K562 (cell line): ENCODE data around the gene CTNNA3.

Source experiments
- MTA1 ChIP-seq: fragments of 450-650 bp; IDR thresholded peaks from 2 replicates; pipeline ENCODE4 v1.6.1; 2017; ENCODE audit warnings: borderline replicate concordance
- NRF1 ChIP-seq, 2 experiments: fragments of 450-650 bp; IDR thresholded peaks in 1 of 2; conservative IDR thresholded peaks in 1 of 2; 2 replicates each; pipeline ENCODE4 v1.6.1; 2014; ENCODE audit warnings: mild to moderate bottlenecking in 2 of 2
- PHB2 ChIP-seq: fragments of 450-650 bp; IDR thresholded peaks from 2 replicates; pipeline ENCODE4 v1.6.1; 2017; ENCODE audit warnings: low read depth
- TF ChIP-seq, protein P1 (sequence below), 3 experiments: IDR thresholded peaks in 2 of 3; conservative IDR thresholded peaks in 1 of 3; 2 replicates each; pipeline ENCODE4 v1.5.1; 2011 to 2012; ENCODE audit warnings: low read length in 3 of 3, mild to moderate bottlenecking in 3 of 3, control low read depth in 2 of 3, improper control_type of control experiment in 1 of 3, inconsistent platforms in 1 of 3, low read depth in 1 of 3, mixed read lengths in 1 of 3, moderate library complexity in 1 of 3; ENCODE audit not compliant: insufficient read depth in 2 of 3

DNA sequence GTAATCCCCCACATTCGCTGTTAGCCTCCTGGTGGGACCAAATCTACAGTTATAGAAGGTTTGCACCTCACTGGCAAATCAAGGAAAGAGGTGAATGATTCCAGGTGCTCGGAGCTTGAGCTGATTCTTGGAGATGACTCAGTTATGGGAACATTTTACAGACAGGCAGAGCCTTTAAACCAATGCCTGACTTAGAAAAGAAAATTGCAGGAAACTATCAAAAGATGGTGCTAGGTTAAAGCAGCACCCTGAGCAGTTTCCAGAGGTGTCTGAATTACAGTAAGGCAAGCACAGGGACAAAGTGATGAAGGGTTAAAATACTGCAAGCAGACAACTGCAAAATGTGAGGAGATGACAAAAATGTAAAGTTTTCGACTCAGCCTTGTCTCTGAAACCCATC, 767.2 kb downstream of the CTNNA3 start:
- TF ChIP-seq MTA1, result no peak
- no peak for TF ChIP-seq PHB2
- TF ChIP-seq, protein P1, sequence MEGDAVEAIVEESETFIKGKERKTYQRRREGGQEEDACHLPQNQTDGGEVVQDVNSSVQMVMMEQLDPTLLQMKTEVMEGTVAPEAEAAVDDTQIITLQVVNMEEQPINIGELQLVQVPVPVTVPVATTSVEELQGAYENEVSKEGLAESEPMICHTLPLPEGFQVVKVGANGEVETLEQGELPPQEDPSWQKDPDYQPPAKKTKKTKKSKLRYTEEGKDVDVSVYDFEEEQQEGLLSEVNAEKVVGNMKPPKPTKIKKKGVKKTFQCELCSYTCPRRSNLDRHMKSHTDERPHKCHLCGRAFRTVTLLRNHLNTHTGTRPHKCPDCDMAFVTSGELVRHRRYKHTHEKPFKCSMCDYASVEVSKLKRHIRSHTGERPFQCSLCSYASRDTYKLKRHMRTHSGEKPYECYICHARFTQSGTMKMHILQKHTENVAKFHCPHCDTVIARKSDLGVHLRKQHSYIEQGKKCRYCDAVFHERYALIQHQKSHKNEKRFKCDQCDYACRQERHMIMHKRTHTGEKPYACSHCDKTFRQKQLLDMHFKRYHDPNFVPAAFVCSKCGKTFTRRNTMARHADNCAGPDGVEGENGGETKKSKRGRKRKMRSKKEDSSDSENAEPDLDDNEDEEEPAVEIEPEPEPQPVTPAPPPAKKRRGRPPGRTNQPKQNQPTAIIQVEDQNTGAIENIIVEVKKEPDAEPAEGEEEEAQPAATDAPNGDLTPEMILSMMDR (IDR thresholded peaks at IDR 0.05 in 2 of 3, conservative IDR thresholded peaks at IDR 0.05 in 1 of 3; ENCODE audit: insufficient read depth in 2 of 3, low read depth in 1 of 3, low read length in 3 of 3), result no peak
- no peak for TF ChIP-seq NRF1 (conservative IDR thresholded peaks at IDR 0.05 in 1 of 2, IDR thresholded peaks at IDR 0.05 in 1 of 2)
